ENCODE data around the gene MRGPRF.

MRGPRF gene

GRCh38 chr11:68961245-68961644, 51.8 kb downstream of the MRGPRF start:
- no peak for FAIRE-seq

- FAIRE-seq: no peak
Measured at GRCh38 chr11:68960294-68961071, 52.6 kb downstream of the MRGPRF start.

GRCh38 chr11:68959465-68960293, 53.4 kb downstream of the MRGPRF start:
- no peak for FAIRE-seq

- FAIRE-seq: no peak
Measured at GRCh38 chr11:68958211-68958610, 54.8 kb downstream of the MRGPRF start.

- FAIRE-seq: no peak
Measured at GRCh38 chr11:68956547-68957254, 56.3 kb downstream of the MRGPRF start.

- no peak for FAIRE-seq
Measured at GRCh38 chr11:68956142-68956541, 56.9 kb downstream of the MRGPRF start.

GRCh38 chr11:68955607-68955958, 57.5 kb downstream of the MRGPRF start:
- FAIRE-seq: no peak

- FAIRE-seq: no peak
Measured at GRCh38 chr11:68954836-68955606, 58.0 kb downstream of the MRGPRF start.
